Endodermal cell (in vitro differentiated cells): ENCODE data around the gene TCF25. TPM values are rescaled to one million over a fixed set of nuclear protein-coding genes. Genes with fewer than 3 reads are reported as not detected.
A peak's percentile ranks its signal among the peaks of the same experiment; 100 is the strongest.

Source experiments
- DNase-seq: peaks from one replicate; pipeline ENCODE4 v3.0.0-alpha.2; 2017
- H3K27ac ChIP-seq: 2 replicates; pipeline ENCODE4 v1.5.1; 2013; ENCODE audit warnings: mild to moderate bottlenecking, low read depth, low read length, moderate library complexity
- H3K27me3 ChIP-seq: 2 replicates; pipeline ENCODE4 v1.6.1; 2013; ENCODE audit warnings: mild to moderate bottlenecking, low read length, moderate library complexity; ENCODE audit not compliant: insufficient read depth, control insufficient read depth, poor library complexity, severe bottlenecking
- H3K36me3 ChIP-seq: 2 replicates; pipeline ENCODE4 v1.7.0; 2013; ENCODE audit warnings: mild to moderate bottlenecking, low read length, moderate library complexity; ENCODE audit not compliant: control insufficient read depth, insufficient read depth
- H3K4me1 ChIP-seq: one replicate; pipeline ENCODE4 v1.7.0; 2013; ENCODE audit warnings: low read length; ENCODE audit not compliant: control insufficient read depth, insufficient read depth
- H3K4me3 ChIP-seq: 2 replicates; pipeline ENCODE4 v1.5.1; 2013; ENCODE audit warnings: mild to moderate bottlenecking, low read length, moderate library complexity
- H3K9ac ChIP-seq: 2 replicates; pipeline ENCODE4 v1.6.1; 2013; ENCODE audit warnings: mild to moderate bottlenecking, low read length, moderate library complexity; ENCODE audit not compliant: poor library complexity, severe bottlenecking; ENCODE audit errors: extremely low read depth
- H3K9me3 ChIP-seq: 2 replicates; pipeline ENCODE4 v1.6.1; 2013; ENCODE audit warnings: mild to moderate bottlenecking, low read length, moderate library complexity; ENCODE audit not compliant: control insufficient read depth
- H3K27ac Mint-ChIP-seq: 2 replicates; pipeline ENCODE4 v1.8.0; 2020; ENCODE audit warnings: mixed read lengths
- H3K27me3 Mint-ChIP-seq: 2 replicates; pipeline ENCODE4 v1.8.0; 2021; ENCODE audit warnings: mild to moderate bottlenecking, mixed read lengths; ENCODE audit not compliant: insufficient read depth
- H3K36me3 Mint-ChIP-seq: 2 replicates; pipeline ENCODE4 v1.8.0; 2020; ENCODE audit warnings: low read depth, mixed read lengths
- H3K4me1 Mint-ChIP-seq: 2 replicates; pipeline ENCODE4 v1.8.0; 2020; ENCODE audit warnings: mixed read lengths
- H3K4me3 Mint-ChIP-seq: 2 replicates; pipeline ENCODE4 v1.8.0; 2020; ENCODE audit warnings: mild to moderate bottlenecking, moderate library complexity, mixed read lengths
- H3K9me3 Mint-ChIP-seq: 2 replicates; pipeline ENCODE4 v1.8.0; 2020; ENCODE audit warnings: mild to moderate bottlenecking, mixed read lengths
- CTCF ChIP-seq: fragments of 200-600 bp; sonication (generic); conservative IDR thresholded peaks from 2 replicates; pipeline ENCODE4 v1.5.0; 2021; ENCODE audit warnings: antibody characterized with exemption, mild to moderate bottlenecking
- WGBS, 2 experiments: methylation state at CpG; one replicate each; pipeline versions ENCODE4 v1.1.5 to v1.1.7; 2013; ENCODE audit warnings: missing lambda C conversion rate in 2 of 2, mixed read lengths in 1 of 2; ENCODE audit not compliant: insufficient coverage in 1 of 2, insufficient read length in 1 of 2; 5-methylcytosine and 5-hydroxymethylcytosine counted together
- total RNA-seq, 2 donors: library from RNA; stranded (reverse); fragmentation: NEBNext Ultra II Directional in 1 of 2; extraction: Animal tissue kit (Norgen Biotek cat#: 25700) in 1 of 2; gene quantifications; 2 replicates in 1 of 2; 3 replicates in 1 of 2; pipeline ENCODE4 v1.2.1, GENCODE V29; 2021

TCF25 gene
- total RNA-seq, 2 donors from 2014 or later, result 172 to 176 TPM

GRCh38 chr16:89847051-89847939 is 26.1 kb upstream of the TCF25 start:
- Histone ChIP-seq H3K9ac (no peak overlapping the region), H3K27me3 (no peaks in the 10 kb centered on the region), H3K4me1 (no peaks in the 10 kb centered on the region), H3K27ac (no peak overlapping the region), H3K4me3 (no peak overlapping the region), H3K9me3 (no peaks in the 10 kb centered on the region), H3K36me3 (no peaks in the 10 kb centered on the region)
- Mint-ChIP-seq H3K36me3 (peaks cover 4% of the 10 kb centered on the region), H3K27me3 (no peaks in the 10 kb centered on the region), H3K4me1 (no peaks in the 10 kb centered on the region), H3K4me3 (no peak overlapping the region), H3K9me3 (no peaks in the 10 kb centered on the region), H3K27ac (peak overlapping the region; percentile 17)
- no peak for TF ChIP-seq CTCF
- DNase-seq, result no peak
- WGBS, 2 experiments, result 88 to 90% methylated on average over 19 to 26 of the region's 26 CpGs

GRCh38 chr16:89847940-89848297 is 25.5 kb upstream of the TCF25 start:
- no peaks in the 10 kb centered on the region for H3K4me1 Mint-ChIP-seq
- no peak overlapping the region for H3K4me3 ChIP-seq
- H3K9me3 Mint-ChIP-seq, result no peaks in the 10 kb centered on the region
- H3K9ac ChIP-seq, result no peak overlapping the region
- no peak for TF ChIP-seq CTCF
- H3K36me3 Mint-ChIP-seq, result peaks cover 4% of the 10 kb centered on the region
- H3K27me3 ChIP-seq, result no peaks in the 10 kb centered on the region
- no peaks in the 10 kb centered on the region for H3K27me3 Mint-ChIP-seq
- H3K36me3 ChIP-seq, result no peaks in the 10 kb centered on the region
- H3K27ac ChIP-seq, result no peak overlapping the region
- H3K9me3 ChIP-seq, result no peaks in the 10 kb centered on the region
- WGBS, 2 experiments, result 87 to 92% methylated on average over 6 to 14 of the region's 14 CpGs
- DNase-seq, result no peak
- no peaks in the 10 kb centered on the region for H3K4me1 ChIP-seq
- no peak overlapping the region for H3K27ac Mint-ChIP-seq
- no peak overlapping the region for H3K4me3 Mint-ChIP-seq

- no peak for DNase-seq
- H3K36me3 ChIP-seq, result no peaks in the 10 kb centered on the region
- TF ChIP-seq CTCF, result no peak
Measured at GRCh38 chr16:89848974-89849373, 24.4 kb upstream of the TCF25 start.

More at GRCh38 chr16:89848974-89849373, 24.4 kb upstream of the TCF25 start:
- H3K27me3 ChIP-seq, result no peaks in the 10 kb centered on the region
- H3K27me3 Mint-ChIP-seq, result no peaks in the 10 kb centered on the region
- H3K4me3 Mint-ChIP-seq, result no peak overlapping the region
- no peaks in the 10 kb centered on the region for H3K9me3 Mint-ChIP-seq
- no peaks in the 10 kb centered on the region for H3K9me3 ChIP-seq
- no peak overlapping the region for H3K4me3 ChIP-seq
- no peak overlapping the region for H3K27ac ChIP-seq
- no peaks in the 10 kb centered on the region for H3K4me1 Mint-ChIP-seq
- H3K27ac Mint-ChIP-seq, result no peak overlapping the region
- H3K9ac ChIP-seq, result no peak overlapping the region
- 87 to 90% methylated on average over 10 to 11 of the region's 11 CpGs for WGBS, 2 experiments
- peaks cover 4% of the 10 kb centered on the region for H3K36me3 Mint-ChIP-seq
- no peaks in the 10 kb centered on the region for H3K4me1 ChIP-seq
